ENCODE measurements around the gene NARS2.
"Not testable (repeated sequence)": the region's sequence is repeated elsewhere in the genome, so short reads cannot be mapped to it uniquely, and the experiment has no call there.

The NARS2 gene

GRCh38 chr11:78542007-78542406 is 32.7 kb downstream of the NARS2 start:
- DNase-seq (ENCODE audit: low read depth in 2 of 2) = no peak

- no peak for DNase-seq (ENCODE audit: low read depth in 2 of 2)
Measured at GRCh38 chr11:78541537-78541936, 33.1 kb downstream of the NARS2 start.

GRCh38 chr11:78540256-78540655 is 34.4 kb downstream of the NARS2 start:
- DNase-seq (ENCODE audit: low read depth in 2 of 2) = no peak

- DNase-seq (ENCODE audit: low read depth in 2 of 2) = no peak
Measured at GRCh38 chr11:78539506-78539905, 35.2 kb downstream of the NARS2 start.

- no peak for DNase-seq (ENCODE audit: low read depth in 2 of 2)
Measured at GRCh38 chr11:78536933-78537332, 37.7 kb downstream of the NARS2 start.

GRCh38 chr11:78535920-78536319 is 38.7 kb downstream of the NARS2 start:
- DNase-seq (ENCODE audit: low read depth in 2 of 2) = no peak

- DNase-seq (ENCODE audit: low read depth in 2 of 2) = no peak
Measured at GRCh38 chr11:78535027-78535426, 39.6 kb downstream of the NARS2 start.

GRCh38 chr11:78533399-78533798 is 41.3 kb downstream of the NARS2 start:
- no peak for DNase-seq (ENCODE audit: low read depth in 2 of 2)

- no peak for DNase-seq (ENCODE audit: low read depth in 2 of 2)
Measured at GRCh38 chr11:78532991-78533390, 41.7 kb downstream of the NARS2 start.

- no peak for DNase-seq (ENCODE audit: low read depth in 2 of 2)
Measured at GRCh38 chr11:78526497-78527146, 48.0 kb downstream of the NARS2 start.

- DNase-seq (ENCODE audit: low read depth in 2 of 2) = no peak
Measured at GRCh38 chr11:78525720-78526119, 48.9 kb downstream of the NARS2 start.

GRCh38 chr11:78520230-78520629 is 54.4 kb downstream of the NARS2 start:
- no peak for DNase-seq (ENCODE audit: low read depth in 2 of 2)

- DNase-seq (ENCODE audit: low read depth in 2 of 2) = no peak
Measured at GRCh38 chr11:78516281-78516680, 58.4 kb downstream of the NARS2 start.

GRCh38 chr11:78514922-78515502 is 59.7 kb downstream of the NARS2 start:
- no peak for DNase-seq (ENCODE audit: low read depth in 2 of 2)

- not testable (repeated sequence) for DNase-seq (ENCODE audit: low read depth in 2 of 2)
Measured at GRCh38 chr11:78513085-78513484, 61.6 kb downstream of the NARS2 start.

GRCh38 chr11:78510597-78510996 is 64.1 kb downstream of the NARS2 start:
- no peak for DNase-seq (ENCODE audit: low read depth in 2 of 2)

- no peak for DNase-seq (ENCODE audit: low read depth in 2 of 2)
Measured at GRCh38 chr11:78510025-78510596, 64.6 kb downstream of the NARS2 start.

- DNase-seq (ENCODE audit: low read depth in 2 of 2) = no peak
Measured at GRCh38 chr11:78504708-78505107, 70.0 kb downstream of the NARS2 start.

- DNase-seq (ENCODE audit: low read depth in 2 of 2) = no peak
Measured at GRCh38 chr11:78504181-78504580, 70.5 kb downstream of the NARS2 start.

GRCh38 chr11:78499971-78500370 is 74.7 kb downstream of the NARS2 start:
- no peak for DNase-seq (ENCODE audit: low read depth in 2 of 2)

GRCh38 chr11:78497293-78497692 is 77.4 kb downstream of the NARS2 start:
- no peak for DNase-seq (ENCODE audit: low read depth in 2 of 2)

GRCh38 chr11:78493413-78493975 is 81.2 kb downstream of the NARS2 start:
- no peak for DNase-seq (ENCODE audit: low read depth in 2 of 2)

- DNase-seq (ENCODE audit: low read depth in 2 of 2) = no peak
Measured at GRCh38 chr11:78492973-78493372, 81.7 kb downstream of the NARS2 start.

Data from stimulated activated CD4-positive, alpha-beta T cell treated with anti-CD3 and anti-CD28 coated beads, Interleukin-4, amount 100 ng/mL, for 48 hours (primary cell).